Gastroesophageal sphincter (tissue), 3 donors: ENCODE results near the gene PRSS58.

Experiments
- CTCF ChIP-seq, 4 experiments: fragments of 200-600 bp in 2 of 4; fragments of 450-650 bp in 2 of 4; sonication (generic) in 1 of 4; IDR thresholded peaks; one replicate each; pipeline ENCODE4 v1.5.1; 2017 to 2019; ENCODE audit warnings: antibody characterized with exemption in 4 of 4, mild to moderate bottlenecking in 2 of 4, moderate library complexity in 2 of 4
- EP300 ChIP-seq: sonication (generic); formaldehyde crosslinking; IDR thresholded peaks from one replicate; pipeline ENCODE4 v1.6.1; 2017; ENCODE audit warnings: antibody characterized with exemption, mild to moderate bottlenecking
- POLR2A ChIP-seq, 2 donors: fragments of 450-650 bp; IDR thresholded peaks; one replicate each; pipeline ENCODE4 v1.6.1; 2017; ENCODE audit warnings: antibody characterized with exemption in 2 of 2, mild to moderate bottlenecking in 2 of 2, moderate library complexity in 1 of 2
- POLR2AphosphoS5 ChIP-seq: sonication (generic); formaldehyde crosslinking; IDR thresholded peaks from one replicate; pipeline ENCODE4 v1.6.1; 2017; ENCODE audit warnings: antibody characterized with exemption

GRCh38 chr7:142243823-142244222 is 14.0 kb downstream of the PRSS58 start:
- TF ChIP-seq POLR2A (IDR thresholded peaks at IDR 0.05) = no peak
- TF ChIP-seq CTCF (IDR thresholded peaks at IDR 0.05) = no peak
- no peak for TF ChIP-seq EP300
- TF ChIP-seq POLR2AphosphoS5 = no peak
